HG03135 (cell line): ENCODE data around the gene SNX10.
A peak's percentile ranks its signal among the peaks of the same experiment; 100 is the strongest.

ENCODE experiments used
- ATAC-seq: cut with Tn5 transposase; IDR thresholded peaks from one replicate; pipeline ENCODE4 v1.9.1; 2021; ENCODE audit warnings: mild to moderate bottlenecking, moderate library complexity; ENCODE audit not compliant: unreplicated experiment

Gene SNX10

GRCh38 chr7:26398756-26399509, 107.3 kb downstream of the SNX10 start:
- peak; percentile 86 for ATAC-seq

GRCh38 chr7:26399736-26400135, 108.1 kb downstream of the SNX10 start:
- ATAC-seq: no peak

GRCh38 chr7:26403640-26404039, 112.0 kb downstream of the SNX10 start:
- no peak for ATAC-seq

GRCh38 chr7:26404189-26404996, 112.7 kb downstream of the SNX10 start:
- no peak for ATAC-seq

- ATAC-seq: no peak
These were observed 114.8 kb downstream of the SNX10 start for GRCh38 chr7:26406433-26406832.

- no peak for ATAC-seq
These were observed 118.2 kb downstream of the SNX10 start for GRCh38 chr7:26409661-26410547.

GRCh38 chr7:26413007-26413691, 121.5 kb downstream of the SNX10 start:
- ATAC-seq: no peak

GRCh38 chr7:26416004-26416403, 124.3 kb downstream of the SNX10 start:
- ATAC-seq: no peak

- ATAC-seq: no peak
These were observed 126.3 kb downstream of the SNX10 start for GRCh38 chr7:26417911-26418413.

- ATAC-seq: no peak
These were observed 127.5 kb downstream of the SNX10 start for GRCh38 chr7:26419198-26419597.

- ATAC-seq: no peak
These were observed 128.9 kb downstream of the SNX10 start for GRCh38 chr7:26420422-26421019.

GRCh38 chr7:26422761-26423160, 131.1 kb downstream of the SNX10 start:
- ATAC-seq: no peak

GRCh38 chr7:26423436-26423835, 131.8 kb downstream of the SNX10 start:
- no peak for ATAC-seq
